Measurements from ENCODE around the gene GOLGA2. TPM values are rescaled to one million over a fixed set of nuclear protein-coding genes. Genes with fewer than 3 reads are reported as not detected.

Gene GOLGA2
- total and polyA plus RNA-seq, 2 of the 13 experiments (the other 11 are each of a cell fraction or from before 2014, with no cell fraction given) = 45.3 to 45.8 TPM

DNA sequence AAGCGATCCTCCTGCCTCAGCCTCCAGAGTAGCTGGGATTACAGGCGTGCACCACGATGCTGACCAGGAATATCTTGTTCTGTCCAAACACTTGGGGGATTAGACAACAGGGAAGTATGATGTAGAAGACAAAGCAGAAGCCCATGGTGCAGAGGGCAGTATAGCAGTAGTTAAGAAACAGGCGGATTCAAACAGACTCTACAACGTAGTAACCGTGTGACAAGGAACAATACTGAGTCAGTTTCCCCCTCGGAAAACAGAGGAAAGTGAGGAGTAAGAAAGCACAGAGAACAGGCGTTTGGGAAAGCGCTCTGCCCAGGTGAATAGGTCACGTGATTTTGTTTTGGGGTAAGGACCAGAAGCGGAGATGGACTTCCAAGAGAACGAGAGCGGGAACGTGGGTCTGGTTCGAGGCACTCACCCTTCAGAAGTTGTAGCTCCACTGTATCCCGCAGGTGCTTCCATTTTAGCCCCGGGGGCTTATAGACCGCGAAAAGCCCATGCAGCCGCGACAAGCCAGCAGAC lies 46.1 kb upstream of the GOLGA2 start (continued):
- TF ChIP-seq, protein P1, sequence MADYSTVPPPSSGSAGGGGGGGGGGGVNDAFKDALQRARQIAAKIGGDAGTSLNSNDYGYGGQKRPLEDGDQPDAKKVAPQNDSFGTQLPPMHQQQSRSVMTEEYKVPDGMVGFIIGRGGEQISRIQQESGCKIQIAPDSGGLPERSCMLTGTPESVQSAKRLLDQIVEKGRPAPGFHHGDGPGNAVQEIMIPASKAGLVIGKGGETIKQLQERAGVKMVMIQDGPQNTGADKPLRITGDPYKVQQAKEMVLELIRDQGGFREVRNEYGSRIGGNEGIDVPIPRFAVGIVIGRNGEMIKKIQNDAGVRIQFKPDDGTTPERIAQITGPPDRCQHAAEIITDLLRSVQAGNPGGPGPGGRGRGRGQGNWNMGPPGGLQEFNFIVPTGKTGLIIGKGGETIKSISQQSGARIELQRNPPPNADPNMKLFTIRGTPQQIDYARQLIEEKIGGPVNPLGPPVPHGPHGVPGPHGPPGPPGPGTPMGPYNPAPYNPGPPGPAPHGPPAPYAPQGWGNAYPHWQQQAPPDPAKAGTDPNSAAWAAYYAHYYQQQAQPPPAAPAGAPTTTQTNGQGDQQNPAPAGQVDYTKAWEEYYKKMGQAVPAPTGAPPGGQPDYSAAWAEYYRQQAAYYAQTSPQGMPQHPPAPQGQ (CRISPR knock-in tag; IDR thresholded peaks at IDR 0.05; ENCODE audit: borderline replicate concordance) = no peak
- TF ChIP-seq ARID2 (CRISPR knock-in tag; IDR thresholded peaks at IDR 0.05; ENCODE audit: borderline replicate concordance) = 0 out of 2 replicates have a peak, but pooled peaks have one; percentile 59
- TF ChIP-seq, protein P2, sequence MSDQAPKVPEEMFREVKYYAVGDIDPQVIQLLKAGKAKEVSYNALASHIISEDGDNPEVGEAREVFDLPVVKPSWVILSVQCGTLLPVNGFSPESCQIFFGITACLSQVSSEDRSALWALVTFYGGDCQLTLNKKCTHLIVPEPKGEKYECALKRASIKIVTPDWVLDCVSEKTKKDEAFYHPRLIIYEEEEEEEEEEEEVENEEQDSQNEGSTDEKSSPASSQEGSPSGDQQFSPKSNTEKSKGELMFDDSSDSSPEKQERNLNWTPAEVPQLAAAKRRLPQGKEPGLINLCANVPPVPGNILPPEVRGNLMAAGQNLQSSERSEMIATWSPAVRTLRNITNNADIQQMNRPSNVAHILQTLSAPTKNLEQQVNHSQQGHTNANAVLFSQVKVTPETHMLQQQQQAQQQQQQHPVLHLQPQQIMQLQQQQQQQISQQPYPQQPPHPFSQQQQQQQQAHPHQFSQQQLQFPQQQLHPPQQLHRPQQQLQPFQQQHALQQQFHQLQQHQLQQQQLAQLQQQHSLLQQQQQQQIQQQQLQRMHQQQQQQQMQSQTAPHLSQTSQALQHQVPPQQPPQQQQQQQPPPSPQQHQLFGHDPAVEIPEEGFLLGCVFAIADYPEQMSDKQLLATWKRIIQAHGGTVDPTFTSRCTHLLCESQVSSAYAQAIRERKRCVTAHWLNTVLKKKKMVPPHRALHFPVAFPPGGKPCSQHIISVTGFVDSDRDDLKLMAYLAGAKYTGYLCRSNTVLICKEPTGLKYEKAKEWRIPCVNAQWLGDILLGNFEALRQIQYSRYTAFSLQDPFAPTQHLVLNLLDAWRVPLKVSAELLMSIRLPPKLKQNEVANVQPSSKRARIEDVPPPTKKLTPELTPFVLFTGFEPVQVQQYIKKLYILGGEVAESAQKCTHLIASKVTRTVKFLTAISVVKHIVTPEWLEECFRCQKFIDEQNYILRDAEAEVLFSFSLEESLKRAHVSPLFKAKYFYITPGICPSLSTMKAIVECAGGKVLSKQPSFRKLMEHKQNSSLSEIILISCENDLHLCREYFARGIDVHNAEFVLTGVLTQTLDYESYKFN (CRISPR knock-in tag; conservative IDR thresholded peaks at IDR 0.05) = no peak
- 0 out of 2 replicates have a peak, but pooled peaks have one; percentile 40 for TF ChIP-seq SMYD3 (CRISPR knock-in tag; IDR thresholded peaks at IDR 0.05)
- TF ChIP-seq RARG (CRISPR knock-in tag; IDR thresholded peaks at IDR 0.05; ENCODE audit: low read depth) = no peak
- TF ChIP-seq NAIF1 (CRISPR knock-in tag; IDR thresholded peaks at IDR 0.05; ENCODE audit: borderline replicate concordance) = 0 out of 2 replicates have a peak, but pooled peaks have one; percentile 85
- TF ChIP-seq ZFP90 (CRISPR knock-in tag; IDR thresholded peaks at IDR 0.05; ENCODE audit: borderline replicate concordance) = no peak; the same call in 1 of the 2 replicates
- TF ChIP-seq RORA (CRISPR knock-in tag; IDR thresholded peaks at IDR 0.05) = no peak
- peak; percentile 82; the same call in 1 of the 2 replicates for TF ChIP-seq ZNF335 (CRISPR knock-in tag; IDR thresholded peaks at IDR 0.05)
- no peak for TF ChIP-seq KDM3A (CRISPR knock-in tag; IDR thresholded peaks at IDR 0.05; ENCODE audit: low read depth)
- no peak for TF ChIP-seq HNRNPUL1 (IDR thresholded peaks at IDR 0.05; ENCODE audit: low read depth, low read length)
- peak; percentile 7; the same call in 1 of the 2 replicates for TF ChIP-seq TOPORS (CRISPR knock-in tag; IDR thresholded peaks at IDR 0.05)
- peak; percentile 94 for TF ChIP-seq RAD51 (IDR thresholded peaks at IDR 0.05; ENCODE audit: borderline replicate concordance)
- no peak for TF ChIP-seq STAT5B (CRISPR knock-in tag; IDR thresholded peaks at IDR 0.05)
- TF ChIP-seq ZNF713 (CRISPR knock-in tag; IDR thresholded peaks at IDR 0.05) = no peak
- TF ChIP-seq, protein P3, sequence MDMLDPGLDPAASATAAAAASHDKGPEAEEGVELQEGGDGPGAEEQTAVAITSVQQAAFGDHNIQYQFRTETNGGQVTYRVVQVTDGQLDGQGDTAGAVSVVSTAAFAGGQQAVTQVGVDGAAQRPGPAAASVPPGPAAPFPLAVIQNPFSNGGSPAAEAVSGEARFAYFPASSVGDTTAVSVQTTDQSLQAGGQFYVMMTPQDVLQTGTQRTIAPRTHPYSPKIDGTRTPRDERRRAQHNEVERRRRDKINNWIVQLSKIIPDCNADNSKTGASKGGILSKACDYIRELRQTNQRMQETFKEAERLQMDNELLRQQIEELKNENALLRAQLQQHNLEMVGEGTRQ (IDR thresholded peaks at IDR 0.05; ENCODE audit: low read depth, low read length) = peak; percentile 91
- TF ChIP-seq, protein P3 (CRISPR knock-in tag; IDR thresholded peaks at IDR 0.05; ENCODE audit: borderline replicate concordance) = peak; percentile 84; the same call in 1 of the 2 replicates
- peak; percentile 70; the same call in 1 of the 2 replicates for TF ChIP-seq GFI1 (CRISPR knock-in tag; IDR thresholded peaks at IDR 0.05; ENCODE audit: borderline replicate concordance)
- TF ChIP-seq ZNF180 (CRISPR knock-in tag; IDR thresholded peaks at IDR 0.05; ENCODE audit: borderline replicate concordance, low read depth) = no peak
- TF ChIP-seq KLF9 (CRISPR knock-in tag; IDR thresholded peaks at IDR 0.05; ENCODE audit: low read depth) = no peak
- TF ChIP-seq ZNF878 (CRISPR knock-in tag; IDR thresholded peaks at IDR 0.05) = no peak
- TF ChIP-seq ZNF550 (CRISPR knock-in tag; IDR thresholded peaks at IDR 0.05; ENCODE audit: borderline replicate concordance) = no peak
- TF ChIP-seq MZF1 (CRISPR knock-in tag; IDR thresholded peaks at IDR 0.05; ENCODE audit: borderline replicate concordance) = no peak

Data from HepG2 (cell line).